ENCODE measurements around the gene GDF7.

Gene GDF7

DNA sequence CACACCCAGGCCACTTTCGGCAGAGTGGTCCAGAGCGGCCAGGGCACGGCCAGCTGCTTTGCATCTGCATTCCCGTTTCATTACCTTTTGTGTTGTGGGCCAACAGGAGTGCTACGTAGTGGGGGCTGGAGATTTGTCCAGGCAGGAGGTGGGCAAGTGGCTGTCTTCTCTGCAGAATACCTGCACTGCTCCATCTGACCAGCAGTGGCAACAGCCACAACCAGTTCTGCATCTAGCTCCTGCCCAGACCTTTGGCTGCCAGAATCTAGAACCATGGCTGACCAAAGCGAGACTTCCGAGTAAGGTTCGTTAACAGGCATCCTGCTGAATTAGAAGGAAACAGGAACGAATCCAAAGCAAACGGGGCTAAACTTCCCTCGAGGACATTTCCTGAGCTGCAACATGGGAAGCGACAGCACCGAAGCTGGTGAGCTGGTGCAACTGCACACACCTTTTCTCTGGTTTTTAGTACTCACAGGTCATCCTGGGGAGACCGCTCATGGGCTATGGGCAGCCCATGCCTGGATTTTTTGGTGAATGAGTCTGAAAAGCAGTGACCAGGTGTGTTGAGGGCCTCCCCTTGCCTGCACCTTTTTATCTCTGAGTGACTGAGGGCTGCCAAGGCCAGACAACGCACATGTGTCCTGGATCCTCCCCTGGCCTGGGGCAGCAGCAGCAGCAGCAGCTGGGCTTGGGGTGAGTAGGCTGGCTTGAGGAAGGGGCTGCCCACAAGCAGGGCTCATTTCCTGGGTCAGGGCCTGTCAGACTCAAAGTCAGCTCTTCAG lies 10.5 kb downstream of the GDF7 start:
- TF ChIP-seq CREB1 (IDR thresholded peaks at IDR 0.05; ENCODE audit: low read depth) (no peak), TEAD4 (IDR thresholded peaks at IDR 0.05) (no peak), YY1 (IDR thresholded peaks at IDR 0.05; ENCODE audit: low read depth) (no peak), ZBTB7A (IDR thresholded peaks at IDR 0.05; ENCODE audit: low read depth) (no peak), TAF1 (IDR thresholded peaks at IDR 0.05; ENCODE audit: low read depth) (no peak), FOXM1 (IDR thresholded peaks at IDR 0.05; ENCODE audit: borderline replicate concordance, low read depth) (no peak), RAD21 (IDR thresholded peaks at IDR 0.05; ENCODE audit: low read depth) (no peak), TCF12 (IDR thresholded peaks at IDR 0.05; ENCODE audit: low read depth) (no peak), EP300 (IDR thresholded peaks at IDR 0.05; ENCODE audit: borderline replicate concordance) (no peak), NFIC (IDR thresholded peaks at IDR 0.05) (no peak), CEBPB (IDR thresholded peaks at IDR 0.05) (no peak)
- TF ChIP-seq, protein P1, sequence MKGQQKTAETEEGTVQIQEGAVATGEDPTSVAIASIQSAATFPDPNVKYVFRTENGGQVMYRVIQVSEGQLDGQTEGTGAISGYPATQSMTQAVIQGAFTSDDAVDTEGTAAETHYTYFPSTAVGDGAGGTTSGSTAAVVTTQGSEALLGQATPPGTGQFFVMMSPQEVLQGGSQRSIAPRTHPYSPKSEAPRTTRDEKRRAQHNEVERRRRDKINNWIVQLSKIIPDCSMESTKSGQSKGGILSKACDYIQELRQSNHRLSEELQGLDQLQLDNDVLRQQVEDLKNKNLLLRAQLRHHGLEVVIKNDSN (IDR thresholded peaks at IDR 0.05), result no peak
- TF ChIP-seq, protein P2, sequence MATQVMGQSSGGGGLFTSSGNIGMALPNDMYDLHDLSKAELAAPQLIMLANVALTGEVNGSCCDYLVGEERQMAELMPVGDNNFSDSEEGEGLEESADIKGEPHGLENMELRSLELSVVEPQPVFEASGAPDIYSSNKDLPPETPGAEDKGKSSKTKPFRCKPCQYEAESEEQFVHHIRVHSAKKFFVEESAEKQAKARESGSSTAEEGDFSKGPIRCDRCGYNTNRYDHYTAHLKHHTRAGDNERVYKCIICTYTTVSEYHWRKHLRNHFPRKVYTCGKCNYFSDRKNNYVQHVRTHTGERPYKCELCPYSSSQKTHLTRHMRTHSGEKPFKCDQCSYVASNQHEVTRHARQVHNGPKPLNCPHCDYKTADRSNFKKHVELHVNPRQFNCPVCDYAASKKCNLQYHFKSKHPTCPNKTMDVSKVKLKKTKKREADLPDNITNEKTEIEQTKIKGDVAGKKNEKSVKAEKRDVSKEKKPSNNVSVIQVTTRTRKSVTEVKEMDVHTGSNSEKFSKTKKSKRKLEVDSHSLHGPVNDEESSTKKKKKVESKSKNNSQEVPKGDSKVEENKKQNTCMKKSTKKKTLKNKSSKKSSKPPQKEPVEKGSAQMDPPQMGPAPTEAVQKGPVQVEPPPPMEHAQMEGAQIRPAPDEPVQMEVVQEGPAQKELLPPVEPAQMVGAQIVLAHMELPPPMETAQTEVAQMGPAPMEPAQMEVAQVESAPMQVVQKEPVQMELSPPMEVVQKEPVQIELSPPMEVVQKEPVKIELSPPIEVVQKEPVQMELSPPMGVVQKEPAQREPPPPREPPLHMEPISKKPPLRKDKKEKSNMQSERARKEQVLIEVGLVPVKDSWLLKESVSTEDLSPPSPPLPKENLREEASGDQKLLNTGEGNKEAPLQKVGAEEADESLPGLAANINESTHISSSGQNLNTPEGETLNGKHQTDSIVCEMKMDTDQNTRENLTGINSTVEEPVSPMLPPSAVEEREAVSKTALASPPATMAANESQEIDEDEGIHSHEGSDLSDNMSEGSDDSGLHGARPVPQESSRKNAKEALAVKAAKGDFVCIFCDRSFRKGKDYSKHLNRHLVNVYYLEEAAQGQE (IDR thresholded peaks at IDR 0.05; ENCODE audit: low read depth), result no peak

DNA sequence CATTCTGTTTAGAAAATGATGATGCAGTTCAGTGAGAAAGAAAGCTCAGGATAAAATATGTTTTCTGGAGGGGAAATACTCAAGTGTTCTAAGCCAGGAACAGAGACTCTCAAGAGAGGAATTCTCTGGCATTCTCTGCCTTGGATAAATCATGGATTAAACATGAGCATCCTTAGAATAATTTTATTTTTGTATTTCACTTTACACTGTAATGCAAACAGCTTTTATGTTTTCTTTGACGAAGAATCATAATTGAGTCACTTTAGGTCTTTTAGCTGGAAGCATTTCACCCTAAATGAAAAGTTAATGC lies 11.1 kb downstream of the GDF7 start:
- TF ChIP-seq NFIC (IDR thresholded peaks at IDR 0.05) (no peak), TCF12 (IDR thresholded peaks at IDR 0.05; ENCODE audit: low read depth) (no peak)
- TF ChIP-seq, protein P2 (IDR thresholded peaks at IDR 0.05; ENCODE audit: low read depth), result no peak

DNA sequence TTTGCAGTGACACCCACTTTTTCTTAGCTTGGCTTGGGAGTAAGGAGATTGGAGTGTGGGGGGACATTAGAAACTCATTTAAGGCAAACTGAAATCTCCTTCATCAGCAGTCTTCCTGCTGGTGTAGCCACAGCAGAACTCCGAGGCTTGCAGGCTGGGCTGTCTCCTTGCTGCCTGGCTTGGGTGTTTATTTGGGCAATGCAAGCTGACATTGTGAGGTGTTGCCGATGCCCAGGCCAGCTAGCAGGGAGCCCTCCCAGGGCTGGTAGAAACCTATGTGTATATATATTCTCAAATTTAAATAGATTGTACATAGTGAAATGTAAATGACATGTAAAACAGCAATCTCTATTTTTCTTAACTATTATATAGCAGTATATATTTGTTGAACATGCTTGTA lies 11.8 kb downstream of the GDF7 start:
- no peak for TF ChIP-seq EGR1 (IDR thresholded peaks at IDR 0.05)

DNA sequence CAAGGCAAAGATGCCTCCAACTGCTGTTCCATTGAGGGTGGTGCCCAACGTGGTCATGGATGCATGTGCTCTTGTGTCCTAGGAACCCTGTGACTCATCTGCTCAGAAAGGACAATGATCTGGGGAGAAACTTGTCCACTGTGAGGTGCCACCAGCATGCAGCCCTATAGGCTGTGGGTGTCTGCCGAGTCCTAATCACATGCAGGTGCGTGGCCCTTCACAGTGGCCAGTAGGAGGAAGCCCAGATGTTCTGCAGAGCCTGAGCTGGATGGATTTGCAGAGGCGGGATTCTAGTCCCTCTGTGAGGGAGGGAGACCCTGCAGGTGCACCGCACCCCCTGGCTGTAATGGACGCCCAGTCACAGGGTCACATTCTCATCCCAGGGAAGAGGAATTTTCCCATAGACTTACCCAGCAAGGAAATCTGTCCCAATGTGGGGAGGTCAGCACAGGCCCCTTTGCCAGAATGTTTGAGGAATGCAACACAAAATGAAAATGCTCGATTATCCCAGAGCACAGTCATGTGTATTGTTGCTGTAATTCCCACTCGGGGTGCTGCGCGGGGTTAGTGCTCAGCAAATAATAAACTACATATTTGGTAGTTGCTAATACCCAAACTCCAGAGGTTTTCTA lies 13.9 kb downstream of the GDF7 start:
- TF ChIP-seq, protein P1 (IDR thresholded peaks at IDR 0.05), result no peak
- TF ChIP-seq TCF12 (IDR thresholded peaks at IDR 0.05; ENCODE audit: low read depth) (no peak), EGR1 (IDR thresholded peaks at IDR 0.05) (no peak), NFIC (IDR thresholded peaks at IDR 0.05) (no peak), YY1 (IDR thresholded peaks at IDR 0.05; ENCODE audit: low read depth) (no peak), FOXM1 (IDR thresholded peaks at IDR 0.05; ENCODE audit: borderline replicate concordance, low read depth) (no peak), ZBTB7A (IDR thresholded peaks at IDR 0.05; ENCODE audit: low read depth) (no peak), CREB1 (IDR thresholded peaks at IDR 0.05; ENCODE audit: low read depth) (no peak), RAD21 (IDR thresholded peaks at IDR 0.05; ENCODE audit: low read depth) (no peak), TEAD4 (IDR thresholded peaks at IDR 0.05) (no peak), TAF1 (IDR thresholded peaks at IDR 0.05; ENCODE audit: low read depth) (no peak), EP300 (IDR thresholded peaks at IDR 0.05; ENCODE audit: borderline replicate concordance) (no peak), CEBPB (IDR thresholded peaks at IDR 0.05) (no peak)
- TF ChIP-seq, protein P3, sequence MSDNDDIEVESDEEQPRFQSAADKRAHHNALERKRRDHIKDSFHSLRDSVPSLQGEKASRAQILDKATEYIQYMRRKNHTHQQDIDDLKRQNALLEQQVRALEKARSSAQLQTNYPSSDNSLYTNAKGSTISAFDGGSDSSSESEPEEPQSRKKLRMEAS (IDR thresholded peaks at IDR 0.05), result no peak
- TF ChIP-seq, protein P2 (IDR thresholded peaks at IDR 0.05; ENCODE audit: low read depth), result no peak

Data from Ishikawa (cell line).